Neural progenitor cell (in vitro differentiated cells): ENCODE data around the gene AP3B2.

Experiments
- CTCF ChIP-seq: fragments of 200-600 bp; sonication (generic); IDR thresholded peaks from 2 replicates; pipeline ENCODE4 v1.5.1; 2017; ENCODE audit warnings: antibody characterized with exemption, mild to moderate bottlenecking
- EZH2 ChIP-seq: fragments of 200-600 bp; sonication (generic); IDR thresholded peaks from 2 replicates; pipeline ENCODE4 v1.6.1; 2017; ENCODE audit warnings: antibody characterized with exemption, mild to moderate bottlenecking, moderate library complexity
- EZH2phosphoT487 ChIP-seq: fragments of 200-600 bp; sonication (generic); IDR thresholded peaks from 2 replicates; pipeline ENCODE4 v1.6.1; 2017; ENCODE audit warnings: antibody characterized with exemption

DNA sequence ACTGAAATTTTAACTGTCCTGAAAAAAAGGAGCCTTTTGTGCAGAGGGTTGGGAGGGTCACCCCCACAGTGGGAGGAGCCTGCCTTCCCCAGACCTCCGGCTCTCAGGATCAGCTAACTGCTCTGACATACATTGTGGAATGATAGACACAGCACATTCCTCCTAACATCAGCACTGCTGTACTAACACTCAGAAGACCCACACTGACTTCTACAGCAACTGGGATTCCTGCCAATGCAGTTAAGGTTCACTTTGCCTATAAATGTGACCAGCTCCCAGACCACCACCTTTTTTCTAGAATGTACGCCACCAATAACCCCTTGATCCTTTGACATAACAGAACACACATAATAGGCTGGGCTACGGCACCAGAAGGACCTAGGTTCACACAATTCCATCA, 65.7 kb downstream of the AP3B2 start:
- TF ChIP-seq CTCF (no peak), EZH2 (no peak), EZH2phosphoT487 (no peak)
